HEK293 (cell line): ENCODE measurements around the gene CCDC30.

Source experiments
- HOXD13 ChIP-seq: sonication (generic); formaldehyde crosslinking; IDR thresholded peaks from 2 replicates; pipeline ENCODE4 v1.8.0; 2022; ENCODE audit warnings: missing genetic modification reagents, borderline replicate concordance
- KLF16 ChIP-seq: fragments of 450-650 bp; formaldehyde crosslinking; IDR thresholded peaks from 2 replicates; pipeline ENCODE4 v1.5.1; 2017; ENCODE audit warnings: missing biosample characterization, missing genetic modification characterization
- SETDB1 ChIP-seq: IDR thresholded peaks from one replicate; pipeline ENCODE4 v1.6.1; 2017; ENCODE audit warnings: mild to moderate bottlenecking, low read length, moderate library complexity, mixed read lengths; ENCODE audit not compliant: insufficient read length
- ZFP69B ChIP-seq: fragments of 450-650 bp; formaldehyde crosslinking; IDR thresholded peaks from 2 replicates; pipeline ENCODE4 v1.5.1; 2016; ENCODE audit warnings: missing biosample characterization, missing genetic modification characterization
- ZNF157 ChIP-seq: fragments of 450-650 bp; formaldehyde crosslinking; IDR thresholded peaks from 2 replicates; pipeline ENCODE4 v1.5.1; 2016; ENCODE audit warnings: missing biosample characterization, missing genetic modification characterization
- ZNF324 ChIP-seq: fragments of 450-650 bp; formaldehyde crosslinking; IDR thresholded peaks from 2 replicates; pipeline ENCODE4 v1.5.1; 2016; ENCODE audit warnings: missing biosample characterization, missing genetic modification characterization
- ZNF529 ChIP-seq: fragments of 450-650 bp; formaldehyde crosslinking; IDR thresholded peaks from 2 replicates; pipeline ENCODE4 v1.5.1; 2017; ENCODE audit warnings: missing genetic modification characterization, missing biosample characterization; ENCODE audit not compliant: insufficient replicate concordance
- ZNF596 ChIP-seq: fragments of 450-650 bp; IDR thresholded peaks from 2 replicates; pipeline ENCODE4 v1.5.0; 2018; ENCODE audit warnings: missing biosample characterization, mild to moderate bottlenecking, missing genetic modification characterization, moderate library complexity
- ZSCAN16 ChIP-seq: fragments of 450-650 bp; formaldehyde crosslinking; IDR thresholded peaks from 2 replicates; pipeline ENCODE4 v1.5.1; 2016; ENCODE audit warnings: missing biosample characterization, missing genetic modification characterization
- TF ChIP-seq, protein P1 (sequence below): fragments of 450-650 bp; formaldehyde crosslinking; IDR thresholded peaks from 2 replicates; pipeline ENCODE4 v1.5.1; 2016; ENCODE audit warnings: missing biosample characterization, missing genetic modification characterization
- TF ChIP-seq, protein P2 (sequence below): fragments of 450-650 bp; formaldehyde crosslinking; IDR thresholded peaks from 2 replicates; pipeline ENCODE4 v1.5.1; 2017; ENCODE audit warnings: missing biosample characterization, missing genetic modification characterization
- TF ChIP-seq, protein P3 (sequence below): fragments of 450-650 bp; formaldehyde crosslinking; IDR thresholded peaks from 2 replicates; pipeline ENCODE4 v1.5.1; 2016; ENCODE audit warnings: missing biosample characterization, missing genetic modification characterization, borderline replicate concordance
- TF ChIP-seq, protein P4 (sequence below): fragments of 450-650 bp; formaldehyde crosslinking; IDR thresholded peaks from 2 replicates; pipeline ENCODE4 v1.5.1; 2016; ENCODE audit warnings: missing biosample characterization, missing genetic modification characterization
- TF ChIP-seq, protein P5 (sequence below): fragments of 450-650 bp; formaldehyde crosslinking; IDR thresholded peaks from 2 replicates; pipeline ENCODE4 v1.5.1; 2016; ENCODE audit warnings: missing biosample characterization, missing genetic modification characterization
- TF ChIP-seq, protein P6 (sequence below): fragments of 450-650 bp; formaldehyde crosslinking; IDR thresholded peaks from 2 replicates; pipeline ENCODE4 v1.5.1; 2016; ENCODE audit warnings: missing biosample characterization, missing genetic modification characterization
- TF ChIP-seq, protein P7 (sequence below): fragments of 450-650 bp; formaldehyde crosslinking; IDR thresholded peaks from 2 replicates; pipeline ENCODE4 v1.5.1; 2016; ENCODE audit warnings: missing biosample characterization, missing genetic modification characterization
- TF ChIP-seq, protein P8 (sequence below): fragments of 450-650 bp; formaldehyde crosslinking; IDR thresholded peaks from 2 replicates; pipeline ENCODE4 v1.5.1; 2017; ENCODE audit warnings: missing biosample characterization, missing genetic modification characterization

Gene CCDC30

DNA sequence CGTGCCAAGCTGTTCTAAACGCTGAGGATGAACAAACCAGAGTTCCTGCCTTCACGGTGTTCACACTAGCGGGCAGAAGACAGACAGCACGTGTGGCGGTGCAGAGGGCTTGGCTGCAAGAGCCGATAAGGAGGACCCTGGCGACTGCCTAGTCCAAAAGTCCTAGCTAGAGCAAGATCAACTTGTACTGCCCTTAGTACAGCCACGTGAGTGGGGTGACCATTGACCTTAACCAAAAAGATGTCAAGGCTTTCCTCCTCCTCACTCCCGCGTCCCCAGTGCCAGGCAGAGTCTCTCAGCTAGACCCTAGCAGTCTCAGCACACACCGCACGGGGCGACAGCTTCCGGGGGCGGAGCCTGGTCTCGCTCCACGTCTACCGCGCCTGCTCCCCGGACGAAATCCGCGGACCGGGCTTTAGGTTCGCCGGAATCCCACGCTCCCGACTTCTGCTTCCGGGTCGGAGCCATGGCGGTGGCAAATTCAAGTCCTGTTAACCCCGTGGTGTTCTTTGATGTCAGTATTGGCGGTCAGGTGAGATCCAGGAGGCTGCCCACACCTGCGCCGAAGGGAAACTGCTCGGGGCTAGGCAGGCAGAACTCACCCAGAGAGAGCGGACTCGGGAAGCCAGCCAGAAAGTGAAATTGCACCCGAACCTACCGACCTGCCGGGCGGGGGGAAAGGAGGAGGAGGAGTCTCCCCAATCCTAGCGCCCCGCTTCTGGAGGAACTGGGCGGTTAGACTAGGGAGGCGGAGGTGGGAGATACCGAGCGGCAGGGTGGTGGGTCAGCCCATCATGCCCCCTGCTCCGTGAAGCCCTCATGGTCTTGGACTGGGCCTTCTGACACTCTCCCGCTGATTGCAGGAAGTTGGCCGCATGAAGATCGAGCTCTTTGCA, 195.1 kb downstream of the CCDC30 start, which contains the start of gene PPIH (continued):
- TF ChIP-seq, protein P1, sequence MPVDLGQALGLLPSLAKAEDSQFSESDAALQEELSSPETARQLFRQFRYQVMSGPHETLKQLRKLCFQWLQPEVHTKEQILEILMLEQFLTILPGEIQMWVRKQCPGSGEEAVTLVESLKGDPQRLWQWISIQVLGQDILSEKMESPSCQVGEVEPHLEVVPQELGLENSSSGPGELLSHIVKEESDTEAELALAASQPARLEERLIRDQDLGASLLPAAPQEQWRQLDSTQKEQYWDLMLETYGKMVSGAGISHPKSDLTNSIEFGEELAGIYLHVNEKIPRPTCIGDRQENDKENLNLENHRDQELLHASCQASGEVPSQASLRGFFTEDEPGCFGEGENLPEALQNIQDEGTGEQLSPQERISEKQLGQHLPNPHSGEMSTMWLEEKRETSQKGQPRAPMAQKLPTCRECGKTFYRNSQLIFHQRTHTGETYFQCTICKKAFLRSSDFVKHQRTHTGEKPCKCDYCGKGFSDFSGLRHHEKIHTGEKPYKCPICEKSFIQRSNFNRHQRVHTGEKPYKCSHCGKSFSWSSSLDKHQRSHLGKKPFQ (tag by site-specific recombination), result peak; percentile 99
- TF ChIP-seq SETDB1 (peak; percentile 41), ZSCAN16 (tag by site-specific recombination) (peak; percentile 50; the same call in 1 of the 2 replicates), ZNF157 (tag by site-specific recombination) (no peak), ZNF324 (tag by site-specific recombination) (0 out of 2 replicates have a peak, but pooled peaks have one; percentile 17), ZNF529 (tag by site-specific recombination) (no peak), KLF16 (tag by site-specific recombination) (peak; percentile 86), HOXD13 (CRISPR knock-in tag) (no peak), ZNF596 (no peak), ZFP69B (tag by site-specific recombination) (no peak)
- TF ChIP-seq, protein P2, sequence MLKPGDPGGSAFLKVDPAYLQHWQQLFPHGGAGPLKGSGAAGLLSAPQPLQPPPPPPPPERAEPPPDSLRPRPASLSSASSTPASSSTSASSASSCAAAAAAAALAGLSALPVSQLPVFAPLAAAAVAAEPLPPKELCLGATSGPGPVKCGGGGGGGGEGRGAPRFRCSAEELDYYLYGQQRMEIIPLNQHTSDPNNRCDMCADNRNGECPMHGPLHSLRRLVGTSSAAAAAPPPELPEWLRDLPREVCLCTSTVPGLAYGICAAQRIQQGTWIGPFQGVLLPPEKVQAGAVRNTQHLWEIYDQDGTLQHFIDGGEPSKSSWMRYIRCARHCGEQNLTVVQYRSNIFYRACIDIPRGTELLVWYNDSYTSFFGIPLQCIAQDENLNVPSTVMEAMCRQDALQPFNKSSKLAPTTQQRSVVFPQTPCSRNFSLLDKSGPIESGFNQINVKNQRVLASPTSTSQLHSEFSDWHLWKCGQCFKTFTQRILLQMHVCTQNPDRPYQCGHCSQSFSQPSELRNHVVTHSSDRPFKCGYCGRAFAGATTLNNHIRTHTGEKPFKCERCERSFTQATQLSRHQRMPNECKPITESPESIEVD, result no peak
- TF ChIP-seq, protein P3, sequence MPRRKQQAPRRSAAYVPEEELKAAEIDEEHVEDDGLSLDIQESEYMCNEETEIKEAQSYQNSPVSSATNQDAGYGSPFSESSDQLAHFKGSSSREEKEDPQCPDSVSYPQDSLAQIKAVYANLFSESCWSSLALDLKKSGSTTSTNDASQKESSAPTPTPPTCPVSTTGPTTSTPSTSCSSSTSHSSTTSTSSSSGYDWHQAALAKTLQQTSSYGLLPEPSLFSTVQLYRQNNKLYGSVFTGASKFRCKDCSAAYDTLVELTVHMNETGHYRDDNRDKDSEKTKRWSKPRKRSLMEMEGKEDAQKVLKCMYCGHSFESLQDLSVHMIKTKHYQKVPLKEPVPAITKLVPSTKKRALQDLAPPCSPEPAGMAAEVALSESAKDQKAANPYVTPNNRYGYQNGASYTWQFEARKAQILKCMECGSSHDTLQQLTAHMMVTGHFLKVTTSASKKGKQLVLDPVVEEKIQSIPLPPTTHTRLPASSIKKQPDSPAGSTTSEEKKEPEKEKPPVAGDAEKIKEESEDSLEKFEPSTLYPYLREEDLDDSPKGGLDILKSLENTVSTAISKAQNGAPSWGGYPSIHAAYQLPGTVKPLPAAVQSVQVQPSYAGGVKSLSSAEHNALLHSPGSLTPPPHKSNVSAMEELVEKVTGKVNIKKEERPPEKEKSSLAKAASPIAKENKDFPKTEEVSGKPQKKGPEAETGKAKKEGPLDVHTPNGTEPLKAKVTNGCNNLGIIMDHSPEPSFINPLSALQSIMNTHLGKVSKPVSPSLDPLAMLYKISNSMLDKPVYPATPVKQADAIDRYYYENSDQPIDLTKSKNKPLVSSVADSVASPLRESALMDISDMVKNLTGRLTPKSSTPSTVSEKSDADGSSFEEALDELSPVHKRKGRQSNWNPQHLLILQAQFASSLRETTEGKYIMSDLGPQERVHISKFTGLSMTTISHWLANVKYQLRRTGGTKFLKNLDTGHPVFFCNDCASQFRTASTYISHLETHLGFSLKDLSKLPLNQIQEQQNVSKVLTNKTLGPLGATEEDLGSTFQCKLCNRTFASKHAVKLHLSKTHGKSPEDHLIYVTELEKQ, result no peak
- TF ChIP-seq, protein P4, sequence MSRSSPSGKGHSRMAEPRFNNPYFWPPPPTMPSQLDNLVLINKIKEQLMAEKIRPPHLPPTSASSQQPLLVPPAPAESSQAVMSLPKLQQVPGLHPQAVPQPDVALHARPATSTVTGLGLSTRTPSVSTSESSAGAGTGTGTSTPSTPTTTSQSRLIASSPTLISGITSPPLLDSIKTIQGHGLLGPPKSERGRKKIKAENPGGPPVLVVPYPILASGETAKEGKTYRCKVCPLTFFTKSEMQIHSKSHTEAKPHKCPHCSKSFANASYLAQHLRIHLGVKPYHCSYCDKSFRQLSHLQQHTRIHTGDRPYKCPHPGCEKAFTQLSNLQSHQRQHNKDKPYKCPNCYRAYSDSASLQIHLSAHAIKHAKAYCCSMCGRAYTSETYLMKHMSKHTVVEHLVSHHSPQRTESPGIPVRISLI, result no peak
- TF ChIP-seq, protein P5, sequence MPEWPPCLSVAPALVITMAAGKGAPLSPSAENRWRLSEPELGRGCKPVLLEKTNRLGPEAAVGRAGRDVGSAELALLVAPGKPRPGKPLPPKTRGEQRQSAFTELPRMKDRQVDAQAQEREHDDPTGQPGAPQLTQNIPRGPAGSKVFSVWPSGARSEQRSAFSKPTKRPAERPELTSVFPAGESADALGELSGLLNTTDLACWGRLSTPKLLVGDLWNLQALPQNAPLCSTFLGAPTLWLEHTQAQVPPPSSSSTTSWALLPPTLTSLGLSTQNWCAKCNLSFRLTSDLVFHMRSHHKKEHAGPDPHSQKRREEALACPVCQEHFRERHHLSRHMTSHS (tag by site-specific recombination), result no peak
- TF ChIP-seq, protein P6, sequence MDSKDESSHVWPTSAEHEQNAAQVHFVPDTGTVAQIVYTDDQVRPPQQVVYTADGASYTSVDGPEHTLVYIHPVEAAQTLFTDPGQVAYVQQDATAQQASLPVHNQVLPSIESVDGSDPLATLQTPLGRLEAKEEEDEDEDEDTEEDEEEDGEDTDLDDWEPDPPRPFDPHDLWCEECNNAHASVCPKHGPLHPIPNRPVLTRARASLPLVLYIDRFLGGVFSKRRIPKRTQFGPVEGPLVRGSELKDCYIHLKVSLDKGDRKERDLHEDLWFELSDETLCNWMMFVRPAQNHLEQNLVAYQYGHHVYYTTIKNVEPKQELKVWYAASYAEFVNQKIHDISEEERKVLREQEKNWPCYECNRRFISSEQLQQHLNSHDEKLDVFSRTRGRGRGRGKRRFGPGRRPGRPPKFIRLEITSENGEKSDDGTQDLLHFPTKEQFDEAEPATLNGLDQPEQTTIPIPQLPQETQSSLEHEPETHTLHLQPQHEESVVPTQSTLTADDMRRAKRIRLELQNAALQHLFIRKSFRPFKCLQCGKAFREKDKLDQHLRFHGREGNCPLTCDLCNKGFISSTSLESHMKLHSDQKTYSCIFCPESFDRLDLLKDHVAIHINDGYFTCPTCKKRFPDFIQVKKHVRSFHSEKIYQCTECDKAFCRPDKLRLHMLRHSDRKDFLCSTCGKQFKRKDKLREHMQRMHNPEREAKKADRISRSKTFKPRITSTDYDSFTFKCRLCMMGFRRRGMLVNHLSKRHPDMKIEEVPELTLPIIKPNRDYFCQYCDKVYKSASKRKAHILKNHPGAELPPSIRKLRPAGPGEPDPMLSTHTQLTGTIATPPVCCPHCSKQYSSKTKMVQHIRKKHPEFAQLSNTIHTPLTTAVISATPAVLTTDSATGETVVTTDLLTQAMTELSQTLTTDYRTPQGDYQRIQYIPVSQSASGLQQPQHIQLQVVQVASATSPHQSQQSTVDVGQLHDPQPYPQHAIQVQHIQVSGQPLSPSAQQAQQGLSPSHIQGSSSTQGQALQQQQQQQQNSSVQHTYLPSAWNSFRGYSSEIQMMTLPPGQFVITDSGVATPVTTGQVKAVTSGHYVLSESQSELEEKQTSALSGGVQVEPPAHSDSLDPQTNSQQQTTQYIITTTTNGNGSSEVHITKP, result peak; percentile 85
- TF ChIP-seq, protein P7, sequence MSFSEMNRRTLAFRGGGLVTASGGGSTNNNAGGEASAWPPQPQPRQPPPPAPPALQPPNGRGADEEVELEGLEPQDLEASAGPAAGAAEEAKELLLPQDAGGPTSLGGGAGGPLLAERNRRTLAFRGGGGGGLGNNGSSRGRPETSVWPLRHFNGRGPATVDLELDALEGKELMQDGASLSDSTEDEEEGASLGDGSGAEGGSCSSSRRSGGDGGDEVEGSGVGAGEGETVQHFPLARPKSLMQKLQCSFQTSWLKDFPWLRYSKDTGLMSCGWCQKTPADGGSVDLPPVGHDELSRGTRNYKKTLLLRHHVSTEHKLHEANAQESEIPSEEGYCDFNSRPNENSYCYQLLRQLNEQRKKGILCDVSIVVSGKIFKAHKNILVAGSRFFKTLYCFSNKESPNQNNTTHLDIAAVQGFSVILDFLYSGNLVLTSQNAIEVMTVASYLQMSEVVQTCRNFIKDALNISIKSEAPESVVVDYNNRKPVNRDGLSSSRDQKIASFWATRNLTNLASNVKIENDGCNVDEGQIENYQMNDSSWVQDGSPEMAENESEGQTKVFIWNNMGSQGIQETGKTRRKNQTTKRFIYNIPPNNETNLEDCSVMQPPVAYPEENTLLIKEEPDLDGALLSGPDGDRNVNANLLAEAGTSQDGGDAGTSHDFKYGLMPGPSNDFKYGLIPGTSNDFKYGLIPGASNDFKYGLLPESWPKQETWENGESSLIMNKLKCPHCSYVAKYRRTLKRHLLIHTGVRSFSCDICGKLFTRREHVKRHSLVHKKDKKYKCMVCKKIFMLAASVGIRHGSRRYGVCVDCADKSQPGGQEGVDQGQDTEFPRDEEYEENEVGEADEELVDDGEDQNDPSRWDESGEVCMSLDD (tag by site-specific recombination), result 0 out of 2 replicates have a peak, but pooled peaks have one; percentile 54
- TF ChIP-seq, protein P8, sequence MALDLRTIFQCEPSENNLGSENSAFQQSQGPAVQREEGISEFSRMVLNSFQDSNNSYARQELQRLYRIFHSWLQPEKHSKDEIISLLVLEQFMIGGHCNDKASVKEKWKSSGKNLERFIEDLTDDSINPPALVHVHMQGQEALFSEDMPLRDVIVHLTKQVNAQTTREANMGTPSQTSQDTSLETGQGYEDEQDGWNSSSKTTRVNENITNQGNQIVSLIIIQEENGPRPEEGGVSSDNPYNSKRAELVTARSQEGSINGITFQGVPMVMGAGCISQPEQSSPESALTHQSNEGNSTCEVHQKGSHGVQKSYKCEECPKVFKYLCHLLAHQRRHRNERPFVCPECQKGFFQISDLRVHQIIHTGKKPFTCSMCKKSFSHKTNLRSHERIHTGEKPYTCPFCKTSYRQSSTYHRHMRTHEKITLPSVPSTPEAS (tag by site-specific recombination), result 0 out of 2 replicates have a peak, but pooled peaks have one; percentile 44
